RPMI7951 (cell line): ENCODE data around the gene WNT3A. TPM values are rescaled to one million over a fixed set of nuclear protein-coding genes. Genes with fewer than 3 reads are reported as not detected.

Source experiments
- total RNA-seq: library from RNA; depleted of rRNA; stranded (reverse); fragments of >200 nt; shearing (Covaris generic); gene quantifications from 2 replicates; pipeline ENCODE4 v1.2.3, GENCODE V29; 2014; rRNA removed

The WNT3A gene
- total RNA-seq, 1 experiment from 2014 or later = not detected

Other genes starting within 250 kb of the WNT3A start
- gene PRSS38, start 191.3 kb upstream of the WNT3A start, total RNA-seq = 0.20 TPM in 1 of 2 replicates, not detected in the other
- gene WNT9A, start 59.1 kb upstream of the WNT3A start, total RNA-seq = 9.5 and 14.0 TPM in 2 replicates
- 163 and 218 TPM in 2 replicates for gene ARF1, start 75.7 kb downstream of the WNT3A start, total RNA-seq
- gene C1orf35, start 96.3 kb downstream of the WNT3A start, total RNA-seq = 7.8 and 8.6 TPM in 2 replicates
- gene MRPL55, start 102.3 kb downstream of the WNT3A start, total RNA-seq = 63.2 and 83.0 TPM in 2 replicates
- 294 and 365 TPM in 2 replicates for gene GUK1, start 133.3 kb downstream of the WNT3A start, total RNA-seq
- 0.39 and 0.48 TPM in 2 replicates for gene GJC2, start 142.9 kb downstream of the WNT3A start, total RNA-seq
- 0.60 and 1.1 TPM in 2 replicates for gene IBA57, start 158.8 kb downstream of the WNT3A start, total RNA-seq
- gene OBSCN, start 201.0 kb downstream of the WNT3A start, total RNA-seq = 0.10 and 0.24 TPM in 2 replicates